Vein endothelial cell (primary cell): ENCODE measurements around the gene ITGA2B. TPM values are rescaled to one million over a fixed set of nuclear protein-coding genes. Genes with fewer than 3 reads are reported as not detected.

Source experiments
- small RNA-seq: library from RNA; depleted of rRNA; stranded (forward); fragments of <200 nt; gene quantifications from one replicate; pipeline ENCODE3, GENCODE V24; 2012
- total RNA-seq: library from RNA; depleted of rRNA; stranded (reverse); fragments of >200 nt; gene quantifications from 2 replicates; pipeline ENCODE4 v1.2.3, GENCODE V29; 2012

The ITGA2B gene
- 0.19 and 0.33 TPM in 2 replicates for total RNA-seq

DNA sequence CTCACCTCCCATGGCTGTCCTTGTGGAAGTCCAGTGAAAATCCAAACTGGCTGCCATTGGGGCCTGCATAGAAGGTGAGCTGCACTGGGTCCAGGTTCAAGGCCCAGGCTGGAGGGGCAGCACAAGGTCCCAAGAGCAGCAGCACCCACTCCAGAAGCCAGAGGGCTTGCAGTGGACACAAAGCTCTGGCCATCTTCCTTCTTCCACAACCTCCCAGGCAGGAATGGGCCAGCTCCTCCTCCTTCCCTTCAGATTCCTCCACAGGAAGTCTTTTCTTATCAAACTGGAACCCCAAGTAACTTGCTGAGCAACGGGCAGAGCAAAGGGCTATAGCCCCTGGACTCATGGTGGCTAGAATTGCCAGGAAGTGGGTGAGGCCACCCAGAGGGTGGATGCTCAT lies at the start of gene ITGA2B:
Gene ITGA2B, minus strand, starts transcription at position 369 of the 400 bp plus-strand sequence. Its CDS starts 176 bp downstream, at position 193.

DNA sequence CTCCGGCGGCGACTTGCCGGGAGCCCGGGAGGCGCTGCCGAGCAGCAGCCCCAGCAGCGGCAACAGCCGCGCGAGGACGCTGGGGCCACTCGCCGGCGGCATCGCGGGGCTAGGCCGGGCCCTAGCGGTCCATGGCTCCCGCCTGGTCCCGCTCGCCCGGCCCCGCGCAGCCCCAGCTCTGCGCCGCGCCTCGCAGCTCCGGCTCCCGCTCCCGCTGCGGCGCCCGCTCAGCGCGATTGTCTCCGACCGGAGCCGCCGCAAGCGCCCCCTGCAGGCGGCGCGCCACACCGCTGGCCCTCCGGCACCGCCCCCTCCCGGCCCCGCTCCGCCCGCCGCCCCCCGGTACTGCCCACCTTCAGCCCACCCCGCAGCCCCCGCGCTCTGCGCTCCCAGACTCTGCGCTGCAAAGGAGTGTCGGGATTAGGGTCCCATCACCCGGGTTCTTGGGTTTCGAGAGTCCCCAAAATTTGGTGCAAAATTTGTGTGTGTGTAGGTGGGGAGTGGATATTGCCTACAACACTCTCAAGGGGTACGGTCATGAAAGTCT lies 25.8 kb downstream of the ITGA2B start, which contains the start of gene FAM171A2:
Gene FAM171A2, minus strand, starts transcription at position 241 of the 547 bp plus-strand sequence. Its CDS starts 139 bp downstream, at position 102.

DNA sequence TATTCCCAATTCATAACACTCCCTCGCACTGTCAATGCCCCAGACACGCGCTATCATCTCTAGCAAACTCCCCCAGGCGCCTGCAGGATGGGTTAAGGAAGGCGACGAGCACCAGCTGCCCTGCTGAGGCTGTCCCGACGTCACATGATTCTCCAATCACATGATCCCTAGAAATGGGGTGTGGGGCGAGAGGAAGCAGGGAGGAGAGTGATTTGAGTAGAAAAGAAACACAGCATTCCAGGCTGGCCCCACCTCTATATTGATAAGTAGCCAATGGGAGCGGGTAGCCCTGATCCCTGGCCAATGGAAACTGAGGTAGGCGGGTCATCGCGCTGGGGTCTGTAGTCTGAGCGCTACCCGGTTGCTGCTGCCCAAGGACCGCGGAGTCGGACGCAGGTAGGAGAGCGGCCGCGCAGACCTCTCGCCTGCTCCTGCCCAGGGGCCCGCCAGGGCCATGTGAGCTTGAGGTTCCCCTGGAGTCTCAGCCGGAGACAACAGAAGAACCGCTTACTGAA lies 44.5 kb downstream of the ITGA2B start, which contains the start of gene GRN:
Gene GRN, plus strand, starts transcription at position 364 of the 515 bp plus-strand sequence. CDS start 3,863 bp downstream, outside the sequence.

DNA sequence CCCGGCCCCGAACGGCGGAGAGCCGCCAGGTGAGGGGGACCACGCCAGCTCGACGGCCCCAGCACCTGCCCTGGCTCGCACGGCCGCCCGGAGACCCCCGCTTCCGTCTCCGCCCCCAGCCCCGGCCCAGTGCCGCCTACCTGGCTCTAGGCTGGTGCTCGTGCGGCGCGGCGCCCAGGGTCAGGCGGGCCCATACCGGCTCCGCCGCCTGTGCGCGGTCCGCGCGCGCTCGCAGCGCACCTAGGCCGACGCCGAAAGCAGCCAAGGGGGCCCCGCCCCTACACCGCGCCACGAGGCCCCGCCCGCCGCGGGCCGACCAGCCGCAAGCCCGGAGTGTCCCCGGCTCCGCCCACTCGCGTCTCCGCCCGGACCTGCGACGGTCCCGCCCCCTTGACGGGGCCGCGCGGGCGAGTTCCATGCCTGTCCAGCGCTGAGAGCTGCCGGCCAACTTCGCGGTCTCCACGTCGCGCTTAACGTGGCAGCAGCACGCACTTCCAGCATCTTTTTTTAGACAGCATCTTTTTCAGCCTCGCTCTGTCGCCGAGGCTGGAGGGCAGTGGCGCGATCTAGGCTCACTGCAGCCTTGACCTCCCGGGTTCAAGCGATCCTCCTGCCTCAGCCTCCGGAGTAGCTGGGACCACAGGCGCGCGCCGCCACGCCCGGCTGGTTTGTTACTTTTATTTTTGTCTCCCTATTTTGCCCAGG lies 64.7 kb downstream of the ITGA2B start, which contains the start of gene SLC25A39:
Gene SLC25A39, minus strand, starts transcription at position 253 of the 705 bp plus-strand sequence. CDS start 1,261 bp downstream, outside the sequence.

Small RNA genes lying within 50 kb of the gene (small RNA-seq; reads per million reads assigned to genes)
- not detected for gene RN7SL258P

Other genes starting within 250 kb of the ITGA2B start
- gene HROB, start 247.7 kb downstream of the ITGA2B start, total RNA-seq, result 2.3 and 4.2 TPM in 2 replicates
- gene ASB16, start 218.9 kb downstream of the ITGA2B start, total RNA-seq, result not detected in 2 replicates
- 28.8 and 29.4 TPM in 2 replicates for gene TMUB2, start 202.7 kb downstream of the ITGA2B start, total RNA-seq
- 53.0 and 55.2 TPM in 2 replicates for gene ATXN7L3, start 189.8 kb downstream of the ITGA2B start, total RNA-seq
- 56.8 and 59.8 TPM in 2 replicates for gene UBTF, start 170.0 kb downstream of the ITGA2B start, total RNA-seq
- not detected in 2 replicates for gene SLC4A1, start 121.5 kb downstream of the ITGA2B start, total RNA-seq
- 0.33 TPM in 1 of 2 replicates, not detected in the other for gene RUNDC3A, start 81.0 kb downstream of the ITGA2B start, total RNA-seq
- 93.7 and 115 TPM in 2 replicates for gene SLC25A39, start 64.8 kb downstream of the ITGA2B start, total RNA-seq
- gene GRN, start 44.3 kb downstream of the ITGA2B start, total RNA-seq, result 303 and 500 TPM in 2 replicates
- gene FAM171A2, start 25.8 kb downstream of the ITGA2B start, total RNA-seq, result 8.4 and 14.4 TPM in 2 replicates
- gene GPATCH8, start 113.8 kb upstream of the ITGA2B start, total RNA-seq, result 20.9 and 28.8 TPM in 2 replicates
- gene FZD2, start 167.8 kb upstream of the ITGA2B start, total RNA-seq, result 0.38 and 0.65 TPM in 2 replicates